Naive thymus-derived CD4-positive, alpha-beta T cell (primary cell): ENCODE measurements around the gene LMBR1. TPM values are rescaled to one million over a fixed set of nuclear protein-coding genes. Genes with fewer than 3 reads are reported as not detected.

ENCODE experiments used
- ATAC-seq: fragments of 150-1000 bp; cut with Tn5 transposase; 2 replicates; pipeline ENCODE4 v1.10.0; 2021; ENCODE audit warnings: mild to moderate bottlenecking, moderate library complexity
- CTCF ChIA-PET: fragments of 350-600 bp; sonication (Branson Sonifier 250); formaldehyde crosslinking; loops from one replicate; lab custom pipeline; 2021; ENCODE audit warnings: antibody characterized with exemption; lab: Charles Lee
- POLR2A ChIA-PET: fragments of 350-600 bp; sonication (Branson Sonifier 250); formaldehyde crosslinking; loops from one replicate; lab custom pipeline; 2021; ENCODE audit warnings: antibody characterized with exemption, inconsistent platforms; lab: Charles Lee
- DNase-seq, 9 donors: peaks; one replicate each; pipeline versions ENCODE4 v3.0.0 to v3.0.0-alpha.2; 2020 to 2022; ENCODE audit warnings: mixed read lengths in 1 of 9
- H3K27ac ChIP-seq: one replicate; pipeline ENCODE4 v1.7.0; 2013; ENCODE audit warnings: mild to moderate bottlenecking, low read depth, low read length, moderate library complexity
- H3K27me3 ChIP-seq, 2 donors: one replicate each; pipeline ENCODE4 v1.7.0; 2013; ENCODE audit warnings: low read length in 2 of 2, mild to moderate bottlenecking in 2 of 2, moderate library complexity in 2 of 2; ENCODE audit not compliant: control insufficient read depth in 2 of 2, insufficient read depth in 2 of 2
- H3K36me3 ChIP-seq, 3 experiments: 1 replicate in 2 of 3; 2 replicates in 1 of 3; pipeline ENCODE4 v1.7.0; 2013; ENCODE audit warnings: low read length in 3 of 3, mild to moderate bottlenecking in 3 of 3, moderate library complexity in 1 of 3; ENCODE audit not compliant: insufficient read depth in 3 of 3, control insufficient read depth in 2 of 3
- H3K4me1 ChIP-seq, 2 donors: one replicate each; pipeline ENCODE4 v1.7.0; 2013; ENCODE audit warnings: low read length in 2 of 2, mild to moderate bottlenecking in 2 of 2, moderate library complexity in 1 of 2; ENCODE audit not compliant: control insufficient read depth in 2 of 2, insufficient read depth in 2 of 2
- H3K4me3 ChIP-seq: 2 replicates; pipeline ENCODE4 v1.7.0; 2013; ENCODE audit warnings: mild to moderate bottlenecking, low read length
- H3K9me3 ChIP-seq, 3 experiments: 1 replicate in 2 of 3; 2 replicates in 1 of 3; pipeline ENCODE4 v1.7.0; 2013; ENCODE audit warnings: low read length in 3 of 3; ENCODE audit not compliant: control insufficient read depth in 2 of 3
- H3K27ac Mint-ChIP-seq, 9 donors: one replicate each; pipeline ENCODE4 v1.8.0; 2020 to 2022; ENCODE audit warnings: mixed read lengths in 9 of 9, mild to moderate bottlenecking in 8 of 9, moderate library complexity in 5 of 9, inconsistent platforms in 2 of 9
- H3K27me3 Mint-ChIP-seq, 5 donors: one replicate each; pipeline ENCODE4 v1.8.0; 2021 to 2022; ENCODE audit warnings: mixed read lengths in 5 of 5, mild to moderate bottlenecking in 1 of 5
- H3K36me3 Mint-ChIP-seq, 5 donors: one replicate each; pipeline ENCODE4 v1.8.0; 2020 to 2022; ENCODE audit warnings: mixed read lengths in 5 of 5, mild to moderate bottlenecking in 3 of 5, inconsistent platforms in 1 of 5
- H3K4me1 Mint-ChIP-seq, 7 donors: one replicate each; pipeline ENCODE4 v1.8.0; 2020 to 2022; ENCODE audit warnings: mixed read lengths in 7 of 7, mild to moderate bottlenecking in 3 of 7, inconsistent platforms in 1 of 7
- H3K4me3 Mint-ChIP-seq, 10 donors: one replicate each; pipeline ENCODE4 v1.8.0; 2020 to 2022; ENCODE audit warnings: mild to moderate bottlenecking in 10 of 10, mixed read lengths in 10 of 10, moderate library complexity in 6 of 10, inconsistent platforms in 2 of 10
- H3K9me3 Mint-ChIP-seq, 11 donors: one replicate each; pipeline ENCODE4 v1.8.0; 2020 to 2022; ENCODE audit warnings: mixed read lengths in 11 of 11, mild to moderate bottlenecking in 4 of 11, inconsistent platforms in 1 of 11, moderate library complexity in 1 of 11
- intact Hi-C, 2 donors: fragments of 100-400 bp; cut with micrococcal nuclease; formaldehyde crosslinking; loops; one replicate each; pipeline ENCODE4 v1.15.1; 2023
- polyA plus RNA-seq, 2 donors: library from polyadenylated mRNA; unstranded; fragments of 300-500 nt; fragmentation: Illumina TruSeq; gene quantifications; one replicate each; pipeline ENCODE4 v1.2.3, GENCODE V29; 2021
- total RNA-seq, 6 experiments: library from RNA in 5 of 6; stranded (reverse) in 5 of 6; gene quantifications; 1 replicate in 5 of 6; 2 replicates in 1 of 6; pipeline ENCODE4 v1.2.3 and lab custom pipeline; 2021 to 2026

Gene LMBR1
- total and polyA plus RNA-seq, 7 experiments from 2014 or later: 34.5 to 101 (median 63.3) TPM

DNA sequence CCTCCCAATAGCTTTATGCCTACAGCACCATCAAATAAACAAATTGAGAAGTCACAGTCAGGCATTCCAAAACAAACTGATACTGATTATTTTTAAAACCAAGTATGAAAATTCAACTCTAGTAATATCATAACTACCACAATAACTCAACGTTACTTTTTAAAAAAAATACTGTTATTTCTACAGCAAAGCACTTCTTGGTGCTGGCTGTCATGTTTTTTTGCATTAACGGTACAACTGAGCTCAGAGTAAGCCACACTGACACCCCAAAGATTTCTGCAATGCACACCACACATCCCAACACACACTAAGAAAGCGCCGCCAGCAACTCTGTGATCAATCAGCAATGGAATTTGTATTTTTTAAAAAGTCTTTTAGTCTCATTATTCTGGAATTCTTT lies 138.8 kb downstream of the LMBR1 start:
- H3K27me3 ChIP-seq: no peaks in the 10 kb centered on the region
- no peaks in the 10 kb centered on the region for H3K9me3 ChIP-seq
- H3K4me1 ChIP-seq: no peaks in the 10 kb centered on the region
- Mint-ChIP-seq H3K27me3 (no peaks in the 10 kb centered on the region), H3K36me3 (peaks cover 7 to 39% (median 32%) of the 10 kb centered on the region in 5 donors), H3K9me3 (no peaks in the 10 kb centered on the region), H3K4me3 (no peak overlapping the region), H3K4me1 (peaks cover 0 to 9% (median 2%) of the 10 kb centered on the region in 7 donors), H3K27ac (no peak overlapping the region)
- no peak overlapping the region for H3K27ac ChIP-seq
- H3K36me3 ChIP-seq: peaks cover 0 to 22% (median 0%) of the 10 kb centered on the region in 3 experiments
- ChIA-PET POLR2A (no interaction called here), CTCF (no interaction called here)
- intact Hi-C loops: no loop called here
- no peak overlapping the region for H3K4me3 ChIP-seq
- DNase-seq (no peak), ATAC-seq (no peak)

DNA sequence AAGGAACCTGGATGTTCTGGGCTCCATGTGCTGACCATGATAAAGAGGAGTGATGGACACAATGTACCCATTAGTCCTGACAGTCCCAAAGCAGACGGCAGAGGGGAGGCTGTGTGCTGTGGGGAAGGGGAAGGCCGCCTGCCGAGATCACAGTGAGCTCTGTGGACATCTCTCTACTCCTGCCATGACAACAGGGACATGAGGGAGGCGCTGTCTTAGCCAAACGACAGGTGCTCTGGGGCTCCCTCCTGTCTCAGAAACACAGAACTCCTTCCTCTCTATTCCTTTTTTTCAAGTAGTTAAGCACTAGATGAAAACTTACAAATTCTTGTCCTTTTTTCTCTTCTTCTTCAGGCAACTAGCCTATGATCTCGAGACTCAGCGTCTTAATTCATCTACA lies 139.4 kb downstream of the LMBR1 start:
- Histone ChIP-seq H3K9me3 (no peaks in the 10 kb centered on the region), H3K4me1 (no peaks in the 10 kb centered on the region), H3K27me3 (no peaks in the 10 kb centered on the region), H3K27ac (no peak overlapping the region), H3K36me3 (peaks cover 0 to 19% (median 0%) of the 10 kb centered on the region in 3 experiments), H3K4me3 (no peak overlapping the region)
- ChIA-PET CTCF (no interaction called here), POLR2A (no interaction called here)
- Mint-ChIP-seq H3K4me1 (peaks cover 0 to 9% (median 4%) of the 10 kb centered on the region in 7 donors), H3K36me3 (peaks cover 3 to 38% (median 30%) of the 10 kb centered on the region in 5 donors), H3K9me3 (no peaks in the 10 kb centered on the region), H3K4me3 (no peak overlapping the region), H3K27me3 (no peaks in the 10 kb centered on the region), H3K27ac (no peak overlapping the region)
- DNase-seq (no peak), ATAC-seq (no peak)
- intact Hi-C loops: no loop called here

DNA sequence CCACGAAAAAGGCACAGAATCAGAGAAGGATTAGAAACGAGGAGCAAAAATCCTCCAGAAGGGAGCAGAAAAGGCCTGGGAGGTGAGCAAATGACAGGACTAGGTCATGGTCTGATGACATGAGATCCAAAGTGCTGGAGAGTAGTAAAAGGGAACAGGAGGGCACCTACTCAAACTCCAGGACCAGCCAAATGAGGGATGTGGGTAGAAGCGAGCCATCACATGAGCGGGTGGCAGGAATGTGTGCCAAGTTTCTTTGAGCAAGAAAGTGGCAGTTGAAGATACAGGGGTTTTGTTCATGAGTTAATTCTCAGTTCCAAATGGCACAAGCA lies 139.8 kb downstream of the LMBR1 start:
- CTCF ChIA-PET: no interaction called here
- no peak for DNase-seq

DNA sequence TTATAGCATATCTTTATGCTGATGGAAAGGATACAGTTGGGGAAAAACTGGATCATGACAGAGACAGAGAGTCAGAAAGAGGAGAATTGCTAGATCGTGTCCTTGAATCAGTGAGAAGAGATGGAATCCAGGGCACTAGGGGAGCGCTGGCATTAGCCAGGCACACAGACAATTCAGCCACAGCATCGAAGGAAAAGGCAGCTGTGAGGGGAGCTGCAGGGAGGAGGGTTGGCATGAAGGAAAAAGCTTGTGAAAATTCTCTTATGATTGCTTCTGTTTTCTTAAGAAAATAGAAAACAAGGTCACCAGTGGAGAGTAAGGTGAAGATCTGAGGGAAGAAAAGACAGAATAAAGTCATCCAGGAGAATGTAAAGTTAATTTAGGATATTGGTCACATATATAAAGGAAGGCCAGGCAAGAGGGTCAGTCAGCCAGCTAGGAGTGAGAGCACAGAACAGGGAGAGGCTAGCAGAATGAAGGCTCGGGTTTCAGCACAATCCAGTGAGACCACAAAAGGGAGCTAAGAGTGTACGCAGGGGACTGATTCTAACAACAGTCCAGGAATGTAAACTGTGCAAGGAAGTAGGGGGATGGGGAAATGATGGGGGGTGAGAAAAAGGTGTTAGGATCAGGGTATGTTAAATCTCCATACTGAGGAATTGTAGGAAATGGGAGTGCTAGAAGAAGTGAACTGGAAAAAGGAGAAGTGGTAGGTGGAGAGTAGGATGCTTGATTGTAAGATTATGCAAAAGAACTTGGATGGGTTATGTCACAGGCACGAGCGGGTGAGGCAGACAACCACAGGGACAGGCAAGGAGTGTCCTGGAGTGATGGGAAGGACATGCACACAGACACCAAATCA lies 140.4 kb downstream of the LMBR1 start:
- Histone ChIP-seq H3K27me3 (no peaks in the 10 kb centered on the region), H3K36me3 (peaks cover 0 to 19% (median 0%) of the 10 kb centered on the region in 3 experiments), H3K27ac (no peak overlapping the region), H3K4me3 (no peak overlapping the region), H3K4me1 (no peaks in the 10 kb centered on the region), H3K9me3 (no peaks in the 10 kb centered on the region)
- ChIA-PET POLR2A (no interaction called here), CTCF (no interaction called here)
- Mint-ChIP-seq H3K27me3 (no peaks in the 10 kb centered on the region), H3K9me3 (no peaks in the 10 kb centered on the region), H3K4me3 (no peak overlapping the region), H3K27ac (no peak overlapping the region), H3K36me3 (peaks cover 0 to 32% (median 26%) of the 10 kb centered on the region in 5 donors), H3K4me1 (peaks cover 0 to 9% (median 4%) of the 10 kb centered on the region in 7 donors)
- intact Hi-C loops: no loop called here
- ATAC-seq (no peak), DNase-seq (no peak)

More for the DNA sequence above, 139.8 kb downstream of the LMBR1 start:
- no peak overlapping the region for H3K27ac ChIP-seq
- Mint-ChIP-seq H3K9me3 (no peaks in the 10 kb centered on the region), H3K4me1 (peaks cover 0 to 9% (median 4%) of the 10 kb centered on the region in 7 donors), H3K27me3 (no peaks in the 10 kb centered on the region), H3K27ac (no peak overlapping the region), H3K4me3 (no peak overlapping the region), H3K36me3 (peaks cover 0 to 35% (median 26%) of the 10 kb centered on the region in 5 donors)
- no peak overlapping the region for H3K4me3 ChIP-seq
- no peaks in the 10 kb centered on the region for H3K27me3 ChIP-seq
- ATAC-seq: no peak
- intact Hi-C loops: no loop called here
- H3K9me3 ChIP-seq: no peaks in the 10 kb centered on the region
- H3K36me3 ChIP-seq: peaks cover 0 to 19% (median 0%) of the 10 kb centered on the region in 3 experiments
- H3K4me1 ChIP-seq: no peaks in the 10 kb centered on the region
- POLR2A ChIA-PET: no interaction called here

DNA sequence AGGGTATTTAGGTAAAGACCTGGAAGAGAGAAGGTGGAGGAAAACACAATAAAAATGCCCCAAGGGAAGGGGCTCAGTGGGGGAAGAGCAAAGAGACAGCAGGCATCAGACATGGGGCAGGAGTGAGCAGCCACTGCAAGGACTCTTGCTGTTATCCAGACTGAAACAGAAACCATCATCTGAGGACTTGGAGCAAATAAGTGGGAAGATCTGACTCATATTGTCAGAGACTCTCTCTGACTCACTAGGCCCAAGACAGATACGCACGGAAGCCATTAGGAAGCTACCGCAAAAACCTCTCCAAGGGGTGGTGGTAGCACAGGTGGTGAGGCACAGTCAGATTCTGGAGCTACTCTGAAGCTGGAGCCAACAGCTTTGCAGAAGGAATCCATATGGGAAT lies 141.7 kb downstream of the LMBR1 start:
- H3K27me3 ChIP-seq: no peaks in the 10 kb centered on the region
- Mint-ChIP-seq H3K4me1 (peaks cover 0 to 11% (median 4%) of the 10 kb centered on the region in 7 donors), H3K4me3 (peak overlapping the region in 1 of 10 donors; percentile 29), H3K36me3 (peaks cover 0 to 32% (median 26%) of the 10 kb centered on the region in 5 donors), H3K27me3 (no peaks in the 10 kb centered on the region), H3K9me3 (no peaks in the 10 kb centered on the region), H3K27ac (no peak overlapping the region)
- H3K4me1 ChIP-seq: no peaks in the 10 kb centered on the region
- H3K36me3 ChIP-seq: peaks cover 0 to 19% (median 0%) of the 10 kb centered on the region in 3 experiments
- H3K9me3 ChIP-seq: no peaks in the 10 kb centered on the region
- ChIA-PET CTCF (no interaction called here), POLR2A (no interaction called here)
- DNase-seq: peak in 1 of 9 donors; percentile 64
- no peak for ATAC-seq
- H3K4me3 ChIP-seq: no peak overlapping the region
- no peak overlapping the region for H3K27ac ChIP-seq
- intact Hi-C loops: no loop called here

DNA sequence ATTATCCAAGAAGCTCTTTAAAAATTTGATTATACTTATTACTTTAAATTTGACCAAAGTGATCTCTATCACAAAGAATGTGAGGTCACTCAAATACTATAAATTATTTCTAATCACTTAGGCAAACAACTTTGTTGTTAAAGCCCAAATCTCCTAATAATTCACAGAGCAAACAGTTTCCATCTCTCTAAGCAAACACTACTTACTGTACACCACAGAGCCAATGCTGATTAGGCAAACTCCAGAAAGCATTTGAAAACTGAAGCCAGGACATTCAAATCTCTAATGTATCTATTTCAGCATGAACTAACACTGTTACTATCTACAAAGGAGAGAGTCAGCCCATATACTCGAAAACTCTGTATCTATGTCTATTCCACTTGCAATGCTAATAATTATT lies 145.3 kb downstream of the LMBR1 start:
- H3K4me3 ChIP-seq: no peak overlapping the region
- Mint-ChIP-seq H3K4me1 (peaks cover 0 to 24% (median 6%) of the 10 kb centered on the region in 7 donors), H3K9me3 (peaks cover 0 to 6% (median 0%) of the 10 kb centered on the region in 11 donors), H3K27me3 (no peaks in the 10 kb centered on the region), H3K36me3 (peaks cover 5 to 45% (median 42%) of the 10 kb centered on the region in 5 donors), H3K27ac (no peak overlapping the region), H3K4me3 (no peak overlapping the region)
- ChIA-PET POLR2A (no interaction called here), CTCF (no interaction called here)
- H3K27me3 ChIP-seq: no peaks in the 10 kb centered on the region
- no peaks in the 10 kb centered on the region for H3K4me1 ChIP-seq
- peaks cover 0 to 13% (median 0%) of the 10 kb centered on the region in 3 experiments for H3K36me3 ChIP-seq
- H3K9me3 ChIP-seq: no peaks in the 10 kb centered on the region
- no peak for DNase-seq
- no peak for ATAC-seq
- intact Hi-C loops: no loop called here
- H3K27ac ChIP-seq: no peak overlapping the region
